ENCODE results near the gene ATP6V1F. TPM values are rescaled to one million over a fixed set of nuclear protein-coding genes. Genes with fewer than 3 reads are reported as not detected.
A peak's percentile ranks its signal among the peaks of the same experiment; 100 is the strongest.

The ATP6V1F gene
- total RNA-seq, 1 donor from 2014 or later = 142 TPM

GRCh38 chr7:128860158-128861073, 2.2 kb upstream of the ATP6V1F start:
- Histone ChIP-seq H3K9me3 (no peaks in the 10 kb centered on the region), H3K36me3 (peaks cover 21 to 25% of the 10 kb centered on the region in 2 donors), H3K27ac (peak overlapping the region; percentile 74 to 82), H3K4me3 (no peak overlapping the region), H3K27me3 (no peaks in the 10 kb centered on the region), H3K4me1 (peaks cover 12 to 38% of the 10 kb centered on the region in 2 donors)
- intact Hi-C loops (cut with DNase I) = loop anchor here (5.0 kb wide), 1 partner anchor 68 kb away; the partner anchor contains the start of gene CCDC136
- TF ChIP-seq CTCF (IDR thresholded peaks at IDR 0.05) = no peak
- no peak for DNase-seq (ENCODE audit: low spot score in 2 of 2)

DNA sequence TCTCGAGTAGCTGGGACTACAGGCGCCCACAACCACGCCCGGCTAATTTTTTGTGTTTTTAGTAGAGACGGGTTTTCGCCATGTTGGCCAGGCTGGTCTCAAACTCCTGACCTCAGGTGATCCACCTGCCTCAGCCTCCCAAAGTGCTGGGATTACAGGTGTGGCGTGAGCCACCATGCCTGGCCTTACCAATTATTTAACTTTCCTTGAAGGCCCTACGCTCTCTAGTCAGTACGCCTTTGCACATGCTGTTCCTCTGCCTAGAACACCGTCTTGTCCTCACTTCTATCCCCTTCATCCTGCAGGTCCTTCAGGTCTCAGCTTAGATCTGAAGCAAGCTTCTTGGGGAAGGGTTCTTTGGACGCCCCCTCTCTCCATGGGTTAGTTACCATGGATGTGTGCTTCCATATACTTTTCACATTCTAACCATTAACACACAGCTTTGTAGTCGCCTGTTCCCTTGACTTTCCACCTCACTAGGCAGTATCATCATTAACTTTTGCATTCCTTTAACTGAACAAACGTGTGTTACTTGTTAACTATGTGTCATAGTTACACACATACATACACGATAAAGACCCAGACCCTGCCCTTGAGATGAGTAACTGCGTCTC, 592 bp upstream of the ATP6V1F start:
- intact Hi-C loops (cut with DNase I) = loop anchor here (2.0 to 5.0 kb wide), 3 partner anchors 33 to 123 kb away; partner anchors contain the start of genes CALU and CCDC136
- Histone ChIP-seq H3K27ac (peak overlapping the region in 1 of 2 donors; percentile 60), H3K27me3 (no peaks in the 10 kb centered on the region), H3K36me3 (peaks cover 9 to 11% of the 10 kb centered on the region in 2 donors), H3K4me1 (peaks cover 12 to 38% of the 10 kb centered on the region in 2 donors), H3K4me3 (peak overlapping the region; percentile 73 to 79), H3K9me3 (no peaks in the 10 kb centered on the region)
- DNase-seq (ENCODE audit: low spot score in 2 of 2) = no peak
- TF ChIP-seq CTCF (IDR thresholded peaks at IDR 0.05) = no peak

GRCh38 chr7:128863433-128863989, 855 bp downstream of the ATP6V1F start:
- H3K36me3 ChIP-seq = peaks cover 7 to 10% of the 10 kb centered on the region in 2 donors
- peaks cover 12 to 35% of the 10 kb centered on the region in 2 donors for H3K4me1 ChIP-seq
- no peaks in the 10 kb centered on the region for H3K9me3 ChIP-seq
- H3K4me3 ChIP-seq = peak overlapping the region; percentile 73 to 79
- H3K27me3 ChIP-seq = no peaks in the 10 kb centered on the region
- intact Hi-C loops (cut with DNase I) = loop anchor here (2.0 to 5.0 kb wide), 3 partner anchors 35 to 125 kb away; partner anchors contain the start of genes CALU and CCDC136
- TF ChIP-seq CTCF (IDR thresholded peaks at IDR 0.05) = peak; percentile 23 to 30 (median 28)
- no peak for DNase-seq (ENCODE audit: low spot score in 2 of 2)
- peak overlapping the region; percentile 60 to 63 for H3K27ac ChIP-seq

- Histone ChIP-seq H3K27me3 (no peaks in the 10 kb centered on the region), H3K27ac (no peak overlapping the region), H3K4me3 (no peak overlapping the region), H3K4me1 (peaks cover 17 to 26% of the 10 kb centered on the region in 2 donors), H3K9me3 (no peaks in the 10 kb centered on the region), H3K36me3 (peaks cover 7 to 10% of the 10 kb centered on the region in 2 donors)
- DNase-seq (ENCODE audit: low spot score in 2 of 2) = no peak
- no peak for TF ChIP-seq CTCF (IDR thresholded peaks at IDR 0.05)
- intact Hi-C loops (cut with DNase I) = no loop called here
These were observed 2.6 kb downstream of the ATP6V1F start for GRCh38 chr7:128865303-128865702.

- TF ChIP-seq CTCF (IDR thresholded peaks at IDR 0.05) = no peak
- Histone ChIP-seq H3K36me3 (peaks cover 7 to 10% of the 10 kb centered on the region in 2 donors), H3K4me3 (no peak overlapping the region), H3K27ac (no peak overlapping the region), H3K4me1 (peaks cover 17 to 24% of the 10 kb centered on the region in 2 donors), H3K27me3 (no peaks in the 10 kb centered on the region), H3K9me3 (no peaks in the 10 kb centered on the region)
- intact Hi-C loops (cut with DNase I) = no loop called here
- no peak for DNase-seq (ENCODE audit: low spot score in 2 of 2)
These were observed 3.6 kb downstream of the ATP6V1F start for GRCh38 chr7:128865996-128866877.

Measured in ascending aorta (tissue), 2 donors.